Measurements from ENCODE around the gene TRPV5.
"Not testable (repeated sequence)": the region's sequence is repeated elsewhere in the genome, so short reads cannot be mapped to it uniquely, and the experiment has no call there.

The TRPV5 gene

DNA sequence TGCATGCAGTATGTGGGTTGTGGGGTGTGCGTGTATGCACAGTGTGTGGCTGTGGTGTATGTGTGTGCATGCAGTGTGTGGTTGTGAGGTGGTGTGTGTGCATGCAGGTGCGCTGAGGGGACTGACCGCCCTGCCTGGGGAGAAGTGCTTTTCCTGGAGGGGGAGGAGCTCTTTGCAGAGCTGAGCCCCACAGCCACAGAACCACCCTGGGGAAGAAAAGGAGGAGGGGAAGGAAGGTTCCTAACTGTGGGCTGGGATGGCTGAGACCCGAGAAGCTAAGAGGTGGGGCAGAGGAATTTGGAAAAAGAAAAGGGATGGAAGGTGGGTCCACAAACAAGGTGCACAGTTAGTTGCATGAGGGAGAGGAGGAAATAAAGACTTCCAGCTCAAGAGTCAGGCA is at the start of gene TRPV5:
Gene TRPV5 (minus strand): TSS at position 123 of the 400 bp plus-strand sequence. CDS start 287 bp downstream, outside the sequence.
- DNase-seq = no peak

DNA sequence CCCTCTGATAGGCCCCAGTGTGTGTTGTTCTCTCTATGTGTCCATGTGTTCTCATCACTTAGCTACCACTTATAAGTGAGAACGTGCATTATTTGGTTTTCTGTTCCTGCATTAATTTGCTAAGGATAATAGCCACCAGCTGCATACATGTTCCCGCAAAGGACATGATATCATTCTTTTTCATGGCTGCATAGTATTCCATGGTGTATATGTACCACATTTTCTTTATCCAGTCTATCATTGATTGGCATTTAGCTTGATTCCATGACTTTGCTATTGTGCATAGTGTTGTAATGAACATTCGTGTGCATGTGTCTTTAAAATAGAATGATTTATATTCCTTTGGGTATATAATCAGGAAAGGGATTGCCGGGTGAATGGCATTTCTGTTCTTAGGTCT is 44.9 kb upstream of the TRPV5 start:
- DNase-seq = not testable (repeated sequence)

DNA sequence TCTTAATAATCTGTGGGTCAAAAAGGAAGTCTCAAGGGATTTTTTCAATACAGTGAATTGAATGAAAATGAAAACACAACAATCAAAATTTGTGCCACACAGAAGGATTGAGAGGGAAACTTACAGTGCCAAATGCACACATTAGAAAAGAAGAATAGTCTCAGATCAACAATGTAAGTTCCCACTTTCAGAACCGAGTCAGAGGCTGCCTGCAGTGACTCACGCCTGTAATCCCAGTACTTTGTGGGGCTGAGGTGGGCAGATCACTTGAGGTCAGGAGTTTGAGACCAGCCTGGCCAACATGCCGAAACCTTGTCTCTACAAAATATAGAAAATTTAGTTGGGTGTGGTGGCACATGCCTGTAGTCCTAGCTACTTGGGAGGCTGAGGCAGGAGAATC is 41.1 kb upstream of the TRPV5 start:
- no peak for DNase-seq

DNA sequence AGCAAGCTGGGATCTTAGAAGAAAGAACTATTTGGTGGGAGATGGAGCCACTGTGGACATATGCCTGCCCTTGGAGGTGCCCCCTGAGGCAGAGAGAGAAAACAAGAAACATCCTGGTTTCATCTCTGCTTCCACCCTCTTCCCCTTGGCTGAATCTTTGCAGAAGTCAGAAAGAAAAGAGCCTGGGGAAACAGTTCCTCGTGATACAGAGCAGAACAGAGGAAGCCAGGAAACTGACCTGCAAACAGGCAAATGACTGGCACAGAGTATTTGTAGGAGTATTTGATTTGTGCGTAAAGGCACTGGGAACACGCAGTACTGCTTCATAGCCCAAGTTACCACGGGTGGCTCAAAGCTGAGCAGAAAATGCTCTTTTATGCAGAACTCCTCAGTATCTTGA is 35.6 kb upstream of the TRPV5 start:
- no peak for DNase-seq

DNA sequence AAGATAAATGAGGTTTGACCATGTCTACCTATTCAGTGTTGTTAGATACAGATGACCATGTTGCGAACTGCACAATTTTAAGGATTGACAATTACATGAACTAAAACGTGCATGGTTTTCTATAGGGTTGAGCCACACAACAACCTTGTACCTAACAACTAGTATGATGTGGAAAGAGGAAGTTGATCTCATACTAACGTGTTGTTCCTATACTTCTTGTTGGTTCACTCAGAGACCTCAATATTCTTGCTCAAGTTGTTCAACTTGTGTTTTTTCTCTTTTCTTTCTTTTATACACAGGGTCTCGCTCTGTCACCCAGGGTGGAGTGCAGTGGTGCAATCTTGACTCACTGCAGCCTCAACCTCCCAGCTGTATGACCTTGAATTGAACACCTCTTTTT is 34.7 kb upstream of the TRPV5 start:
- DNase-seq = peak; percentile 28 to 30

DNA sequence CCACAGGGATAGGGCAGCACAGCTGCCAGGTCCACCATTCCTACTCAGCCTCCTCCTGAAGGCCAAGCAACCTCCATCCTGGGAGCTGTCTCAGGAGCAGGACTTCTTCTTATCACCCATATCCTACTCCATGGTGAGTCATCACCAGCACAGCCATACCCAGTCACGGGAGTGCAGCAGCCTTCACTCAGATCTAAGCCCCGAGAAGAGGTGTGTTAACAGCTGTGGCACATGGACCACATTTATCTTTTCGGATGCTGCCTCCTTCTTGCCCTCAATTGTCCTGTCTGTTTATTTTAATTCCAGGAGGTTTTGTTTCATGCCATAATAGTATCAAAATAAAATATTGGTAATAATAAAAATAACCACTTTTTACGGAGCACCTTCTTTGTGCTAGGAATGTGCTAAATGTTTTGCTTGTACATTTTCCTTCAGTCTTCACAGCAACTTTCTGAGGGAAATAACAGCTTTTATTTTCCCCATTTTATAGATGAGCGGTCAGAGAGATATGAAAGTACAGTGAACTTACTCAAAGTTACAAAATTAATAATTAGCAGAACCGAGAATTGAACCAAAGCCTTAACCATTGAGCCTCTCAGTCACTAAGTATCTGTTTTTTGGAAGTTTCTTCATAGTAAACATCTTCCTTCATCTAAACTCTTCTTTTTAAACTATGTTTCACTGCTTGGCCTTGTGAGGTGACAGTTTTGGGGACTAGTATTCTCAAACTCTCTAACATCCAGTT is 31.1 kb upstream of the TRPV5 start:
- no peak for DNase-seq

DNA sequence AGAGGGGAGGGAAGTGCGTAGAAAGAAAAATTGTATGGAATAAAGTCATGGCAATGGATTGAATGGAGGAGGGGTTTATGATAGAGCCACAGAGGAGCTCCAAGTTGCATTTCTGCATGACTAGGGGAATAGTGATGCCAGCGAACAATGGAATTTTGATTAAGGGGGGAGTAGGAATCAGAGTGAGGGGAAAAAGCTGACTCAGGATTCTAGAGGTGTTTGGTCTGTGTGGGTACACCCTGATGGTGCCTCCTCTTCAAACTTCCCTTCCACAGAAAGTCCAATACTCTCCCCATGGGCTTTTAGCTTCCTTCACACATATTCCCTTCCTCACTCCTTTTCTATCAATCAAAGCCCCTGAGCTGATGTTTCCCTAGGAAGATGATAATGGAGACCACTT is 30.4 kb upstream of the TRPV5 start:
- no peak for DNase-seq

DNA sequence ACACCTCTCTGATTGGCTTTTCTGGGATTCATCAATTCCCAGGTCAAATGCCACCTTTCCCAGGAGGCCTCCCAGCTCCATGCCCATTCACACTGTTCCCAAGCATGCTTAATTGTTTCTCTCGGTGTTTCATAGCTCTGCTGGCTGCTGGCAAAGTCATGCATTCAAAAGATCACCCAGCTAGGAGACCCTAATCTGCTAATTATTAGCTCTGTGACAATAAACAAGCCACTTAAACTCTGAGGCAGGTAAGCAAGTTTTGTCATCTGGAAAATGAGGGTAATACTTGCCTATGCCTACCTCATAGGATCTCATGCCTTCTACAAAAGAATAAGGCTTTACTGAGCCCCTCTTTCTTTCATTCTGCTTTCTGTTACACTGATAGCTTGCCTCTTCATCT is 29.4 kb upstream of the TRPV5 start:
- DNase-seq = no peak

DNA sequence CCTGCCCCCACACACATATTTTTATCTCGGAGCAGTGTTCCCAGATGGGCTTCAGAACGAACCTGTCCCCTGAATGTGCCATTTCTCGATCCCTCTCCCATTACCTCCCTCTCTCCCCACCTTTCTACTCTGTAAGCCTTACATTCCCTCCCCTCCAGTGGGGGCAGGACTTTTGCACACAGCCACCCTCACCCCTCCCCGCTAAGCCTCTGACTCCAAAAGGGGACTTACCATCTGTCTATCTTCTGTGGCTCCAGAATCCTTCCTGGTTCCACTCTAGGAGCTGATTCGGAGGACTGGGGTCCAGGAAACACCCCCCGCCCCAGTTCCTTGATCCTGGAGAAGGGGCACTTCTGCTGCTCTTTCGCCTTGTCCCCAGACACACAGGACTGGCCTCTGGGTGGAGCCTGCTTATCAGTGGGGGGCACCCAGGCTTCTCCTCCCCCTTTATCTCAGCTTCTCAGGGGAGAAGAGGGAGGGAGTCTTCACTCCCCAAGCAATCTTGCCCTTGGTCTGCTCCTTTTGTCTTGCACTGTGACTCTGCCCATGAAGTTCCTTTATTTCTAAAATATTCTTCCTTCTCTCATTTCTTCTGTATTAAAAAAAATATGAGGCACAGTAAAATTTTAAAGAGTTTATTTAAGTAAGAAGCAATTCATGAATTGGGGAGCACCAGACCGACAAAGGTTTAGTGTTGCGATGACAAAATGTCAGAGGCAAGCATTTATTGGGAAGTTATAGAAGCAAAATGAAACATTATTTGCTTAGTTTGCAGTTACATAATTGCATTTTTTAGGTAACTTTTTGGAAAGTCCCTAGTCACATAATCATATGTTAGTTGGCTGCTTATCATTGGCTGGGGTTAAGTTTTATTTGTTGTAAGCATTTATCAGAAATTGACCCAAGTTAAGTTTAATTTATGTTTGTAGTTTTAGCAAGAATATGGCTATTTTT is 28.7 kb upstream of the TRPV5 start, which contains the start of gene KEL:
Gene KEL (minus strand): TSS at position 391 of the 954 bp plus-strand sequence. CDS start 157 bp downstream, at position 234.
- DNase-seq = no peak

DNA sequence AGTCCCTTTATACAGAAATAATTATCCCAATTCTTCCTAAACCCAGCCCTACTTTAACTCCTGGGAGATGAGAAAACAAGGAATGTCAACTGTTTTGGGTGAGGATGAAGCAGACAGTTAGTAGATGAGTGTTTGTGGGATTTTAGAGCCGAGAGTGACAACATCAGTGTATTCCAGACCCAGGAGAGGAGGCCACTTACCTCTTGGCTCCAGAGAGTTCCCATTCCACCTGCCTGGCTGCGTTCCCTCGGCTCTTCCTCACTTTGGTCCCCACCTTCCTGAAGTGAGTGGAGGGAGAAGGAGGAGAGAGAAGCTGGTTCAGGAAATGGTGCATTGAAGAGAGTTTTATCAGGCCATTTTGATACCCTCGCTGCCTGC is 28.0 kb upstream of the TRPV5 start:
- no peak for DNase-seq

DNA sequence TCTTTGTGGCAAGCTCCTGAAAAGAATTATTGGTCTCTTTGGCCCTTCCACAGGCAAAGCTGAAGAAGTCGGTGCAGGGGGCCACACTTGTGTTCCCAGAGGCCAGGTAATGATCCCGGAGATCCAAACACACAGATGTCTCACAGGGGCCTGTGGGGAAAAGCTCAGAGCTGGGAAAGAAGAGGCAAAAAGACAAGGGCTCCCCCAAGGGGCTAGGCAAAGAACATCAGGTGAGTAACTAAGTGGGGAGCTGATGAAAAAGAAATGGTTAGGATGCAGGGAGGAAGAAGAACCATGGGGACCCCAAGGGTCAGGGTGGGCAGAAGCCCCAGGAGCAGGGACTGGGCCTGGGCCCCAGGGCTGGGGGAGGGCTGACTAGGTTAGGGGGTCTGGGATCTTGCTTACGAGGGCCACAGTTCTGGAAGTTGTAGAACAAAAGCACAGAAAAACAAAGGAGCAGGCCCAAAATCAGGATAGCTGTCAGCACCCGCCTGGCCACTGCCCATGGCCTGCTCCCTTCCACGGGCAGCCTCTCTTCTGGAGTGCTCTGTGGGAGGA is 27.5 kb upstream of the TRPV5 start:
- peak; percentile 16 to 56 for DNase-seq

DNA sequence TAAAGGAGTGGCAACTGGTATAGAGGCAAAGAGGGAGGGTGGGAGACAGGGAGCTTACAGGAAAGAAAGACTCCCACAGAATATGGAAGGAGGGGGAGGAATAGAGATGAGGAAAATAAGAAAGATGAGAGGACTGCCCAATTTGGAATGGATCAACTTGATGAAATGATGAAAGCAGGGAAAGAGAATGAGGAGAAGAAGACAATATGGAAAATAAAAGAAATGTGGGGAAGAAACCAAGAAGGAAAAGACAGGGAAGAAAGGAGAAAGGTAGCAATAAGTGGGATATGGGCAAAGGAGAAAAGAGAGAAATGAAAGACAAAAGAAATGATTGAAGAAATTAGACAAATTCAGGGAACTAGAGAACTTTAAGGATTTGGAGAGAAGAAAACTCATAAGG is 25.7 kb upstream of the TRPV5 start:
- DNase-seq = no peak

DNA sequence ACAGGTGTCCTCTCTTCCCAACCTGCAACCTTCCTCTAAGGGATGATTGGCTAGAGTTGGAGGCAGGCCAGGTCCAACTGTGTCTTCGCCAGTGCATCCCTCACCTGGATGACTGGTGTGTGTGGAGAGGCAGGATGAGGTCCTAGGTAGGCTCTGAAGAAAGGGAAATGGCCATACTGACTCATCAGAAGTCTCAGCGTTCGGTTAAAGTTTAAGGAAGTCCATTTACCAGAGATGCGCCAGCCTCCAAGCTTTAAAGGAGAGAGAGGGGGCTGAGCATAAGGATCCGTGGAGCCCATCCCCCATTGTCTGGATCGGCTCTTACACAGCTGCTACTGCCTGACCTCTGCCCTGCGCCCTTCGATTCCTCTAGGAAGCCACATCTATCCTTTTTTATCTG is 24.2 kb upstream of the TRPV5 start:
- no peak for DNase-seq

DNA sequence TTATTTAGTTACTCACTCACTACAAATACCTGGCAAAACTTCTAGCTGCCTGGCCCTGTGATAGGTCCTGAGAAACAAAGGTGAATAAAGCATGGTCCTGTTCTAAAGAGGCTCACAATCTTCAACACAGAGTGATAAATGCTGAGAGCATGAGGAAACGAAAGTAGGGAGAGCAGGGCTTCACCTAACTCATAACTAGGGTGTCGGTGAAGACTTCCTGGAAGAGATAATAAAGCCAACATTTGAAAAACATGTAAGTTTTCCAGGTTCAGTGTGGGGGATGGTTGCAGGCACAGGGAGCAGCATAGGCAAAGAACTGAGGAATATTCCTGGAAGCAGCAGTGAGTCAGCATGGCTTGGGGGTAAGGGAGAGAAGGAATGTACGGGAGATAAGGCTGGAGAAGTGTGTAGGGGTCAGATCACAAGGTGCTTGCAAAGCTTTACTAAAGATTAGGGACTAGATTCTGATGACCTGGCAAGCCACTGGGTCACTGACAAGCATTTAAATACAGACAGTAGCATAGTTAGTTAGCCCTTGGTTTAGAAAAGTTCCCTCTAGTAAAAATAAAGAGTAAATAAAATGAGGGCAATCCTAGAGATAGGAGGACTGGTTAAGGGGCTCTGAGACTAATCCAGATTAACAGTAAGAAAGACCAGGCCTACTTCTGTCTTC is 23.5 kb upstream of the TRPV5 start:
- DNase-seq = no peak

DNA sequence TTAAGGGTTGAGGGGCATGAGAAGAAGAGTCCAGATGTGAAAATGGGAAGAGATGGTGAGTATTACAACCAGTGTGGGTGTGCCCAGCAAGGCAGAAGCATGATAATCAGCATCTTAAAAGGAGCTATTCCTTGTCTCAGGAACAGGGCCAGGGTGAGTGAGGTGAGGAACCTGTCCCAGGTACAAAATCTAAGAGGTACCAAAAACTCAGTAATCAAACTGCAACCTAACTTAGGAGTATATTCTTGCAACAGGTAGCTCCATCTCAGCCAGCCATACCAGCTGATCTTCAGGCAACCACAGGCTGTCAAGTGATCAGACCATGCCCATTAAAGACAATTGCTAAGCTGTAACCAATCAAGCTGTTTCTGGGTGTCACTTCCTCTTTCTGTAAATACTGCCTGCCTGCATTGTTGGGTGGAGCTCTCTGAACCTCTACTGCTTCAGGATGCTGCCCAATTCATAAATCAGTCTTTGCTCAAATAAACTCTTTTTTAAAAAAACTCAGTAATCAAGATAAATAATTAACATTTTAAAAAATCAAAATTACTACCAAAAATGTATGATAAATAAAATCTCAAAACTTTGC is 21.2 kb upstream of the TRPV5 start:
- DNase-seq = peak; percentile 42 to 54

DNA sequence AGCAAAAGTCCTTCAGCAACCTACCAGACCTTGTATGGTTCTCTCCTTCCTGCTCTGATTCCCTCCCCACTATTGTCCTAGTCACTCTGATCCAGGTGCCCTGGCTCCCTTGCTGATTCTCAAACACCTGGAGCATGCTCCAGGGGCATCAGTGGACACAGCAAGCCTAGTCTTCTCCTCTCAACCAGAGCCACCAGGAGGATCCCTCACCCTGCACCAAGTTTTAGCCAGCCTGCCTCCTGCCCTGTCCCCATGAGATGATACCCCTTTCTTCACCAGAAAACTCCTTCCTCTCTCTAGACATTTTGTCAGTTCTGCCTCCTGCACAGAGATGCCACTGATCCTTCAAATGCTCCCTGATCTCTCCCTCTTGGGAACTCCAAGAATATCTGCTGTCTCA is 16.7 kb upstream of the TRPV5 start:
- DNase-seq = no peak

DNA sequence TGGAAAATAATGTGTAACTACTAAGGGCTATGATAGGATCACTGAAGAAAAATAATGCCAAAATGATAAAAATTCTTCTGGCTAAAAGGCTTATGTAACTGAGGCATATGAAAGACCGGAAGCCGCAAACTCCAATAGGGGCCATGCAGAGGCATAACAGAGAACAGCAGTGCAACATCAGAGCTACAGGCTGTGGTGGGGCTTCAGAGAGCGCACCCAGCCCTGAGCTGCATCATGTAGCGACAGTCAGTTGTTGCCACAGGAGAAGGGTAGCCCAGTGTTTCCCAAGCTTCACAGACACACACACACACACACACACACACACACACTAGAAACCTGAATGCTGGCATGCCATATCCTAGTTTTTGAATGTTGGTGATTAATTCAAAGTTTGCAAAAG is 15.1 kb upstream of the TRPV5 start:
- DNase-seq = no peak

DNA sequence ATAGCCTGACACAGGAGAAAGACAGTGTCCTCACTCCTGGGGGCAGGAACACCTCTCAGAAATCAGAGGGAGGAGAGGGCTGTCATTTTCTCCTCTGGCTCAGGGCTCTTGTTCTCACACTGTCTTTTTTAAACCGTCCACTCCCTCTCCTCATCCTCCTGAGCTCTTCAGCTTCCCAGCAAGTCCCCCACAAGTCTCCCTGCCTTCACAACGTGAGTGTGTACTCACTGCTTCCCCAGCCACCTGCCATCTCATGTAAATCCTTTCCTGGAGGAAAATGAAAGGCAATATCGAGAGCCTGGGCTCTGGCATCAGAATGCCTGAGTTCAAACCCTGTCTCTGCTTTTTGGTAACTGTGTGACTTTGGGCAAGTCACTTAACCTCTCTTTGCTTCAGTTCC is 11.5 kb upstream of the TRPV5 start:
- DNase-seq = no peak

DNA sequence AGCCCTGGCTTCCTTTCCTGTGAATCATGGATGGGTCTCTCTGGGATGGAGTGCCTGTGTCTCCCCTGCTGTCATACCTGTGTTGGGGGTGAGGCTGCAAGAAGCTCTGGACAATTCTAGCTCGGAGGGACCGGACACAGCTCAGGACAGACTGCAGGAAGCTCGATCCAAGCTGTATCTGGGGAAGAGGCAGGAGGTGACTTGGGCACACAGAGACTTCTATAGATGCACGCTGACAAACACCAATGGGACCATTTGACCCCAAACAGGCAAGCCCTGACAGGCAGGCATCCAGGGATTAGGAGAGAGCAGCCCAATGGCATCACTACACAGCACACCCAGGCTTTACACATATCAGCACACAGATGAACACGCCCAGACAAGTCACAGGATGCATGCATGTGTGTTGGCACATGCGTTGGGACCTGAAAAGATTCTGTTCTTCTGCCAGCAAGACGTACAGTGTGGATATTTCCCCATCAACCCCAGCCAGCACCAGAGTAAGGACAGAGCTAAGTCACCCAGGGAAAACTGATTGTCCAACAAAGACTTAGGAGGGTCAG is 10.2 kb upstream of the TRPV5 start:
- DNase-seq = no peak

DNA sequence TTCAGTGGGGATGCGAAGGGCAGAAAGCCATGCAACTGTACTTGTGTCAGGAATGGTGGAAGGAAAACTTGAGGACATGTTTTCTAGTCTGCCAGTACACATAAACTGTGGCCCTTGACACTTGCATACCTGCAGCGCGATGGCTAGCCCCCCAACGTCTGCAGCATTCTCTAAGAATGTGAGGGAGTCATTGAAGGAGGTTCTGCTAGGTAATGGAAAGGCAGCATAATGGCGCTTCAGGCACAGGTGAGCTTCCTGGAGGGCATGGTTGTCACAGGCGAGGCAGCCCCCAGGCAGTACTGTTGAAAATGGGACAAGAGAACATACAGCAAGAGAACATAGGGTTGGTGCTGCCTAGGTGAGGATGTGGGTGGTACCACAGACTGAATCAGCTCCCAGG is 9.2 kb upstream of the TRPV5 start:
- no peak for DNase-seq

DNA sequence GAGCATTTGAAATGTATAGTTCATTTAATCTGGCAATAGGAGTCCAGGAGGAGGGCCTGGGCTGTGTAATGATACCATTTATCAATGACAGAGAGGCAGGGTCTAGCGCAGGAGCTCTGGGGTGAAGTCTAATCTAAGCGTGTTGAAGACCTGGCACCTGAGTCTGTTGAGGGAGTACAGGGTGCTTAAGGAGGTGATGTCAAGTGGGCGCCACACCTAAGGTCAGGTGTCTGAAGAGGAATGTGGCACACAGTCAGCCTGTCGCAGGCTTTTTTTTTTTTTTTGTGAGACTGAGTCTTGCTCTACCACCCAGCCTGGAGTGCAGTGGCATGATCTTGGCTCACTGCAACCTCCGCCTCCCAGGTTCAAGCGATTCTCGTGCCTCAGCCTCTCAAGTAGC is 8.0 kb upstream of the TRPV5 start:
- DNase-seq = no peak

DNA sequence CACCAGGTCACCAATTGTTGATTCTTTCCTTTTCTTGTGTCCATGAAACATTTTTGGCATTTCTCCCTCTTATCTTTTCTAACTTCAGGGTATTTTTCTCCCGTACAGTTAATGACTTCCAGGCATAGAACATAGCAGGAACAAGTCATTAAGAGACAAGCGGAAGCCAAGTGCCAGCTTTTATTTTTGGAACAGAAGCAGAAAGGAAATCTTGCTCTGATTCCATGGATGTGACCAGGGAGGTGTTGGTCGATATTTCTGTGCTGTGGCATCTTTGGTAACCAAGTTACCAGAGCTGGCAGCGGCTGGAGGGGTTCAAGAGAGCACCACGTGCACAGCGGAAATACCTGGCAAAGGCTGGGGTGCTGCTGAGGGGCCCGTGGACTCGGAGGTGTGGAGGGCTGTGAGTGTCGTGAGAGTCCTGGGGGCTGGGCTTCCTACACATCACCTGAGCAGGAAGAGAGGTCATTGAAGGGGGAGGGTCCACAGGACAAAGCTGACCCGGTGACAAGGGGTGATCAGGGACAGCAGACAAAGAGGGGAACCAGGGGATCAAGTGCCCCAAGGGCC is 7.5 kb upstream of the TRPV5 start:
- no peak for DNase-seq

Data from Kasumi-1 (cell line).